Effector memory CD4-positive, alpha-beta T cell (primary cell): Measurements from ENCODE around the gene MUC5AC.

Source experiments
- DNase-seq, 3 donors: peaks; one replicate each; pipeline ENCODE4 v3.0.0-alpha.2; 2020
- H3K27ac ChIP-seq: 2 replicates; pipeline ENCODE4 v1.7.0; 2013; ENCODE audit warnings: mild to moderate bottlenecking, low read length, moderate library complexity; ENCODE audit not compliant: insufficient read depth, poor library complexity, severe bottlenecking
- H3K27me3 ChIP-seq: replicated peaks from 2 replicates; pipeline ENCODE4 v1.7.0; 2013; ENCODE audit warnings: mild to moderate bottlenecking, low read length; ENCODE audit not compliant: insufficient read depth, control insufficient read depth, poor library complexity, severe bottlenecking
- H3K36me3 ChIP-seq: 2 replicates; pipeline ENCODE4 v1.7.0; 2013; ENCODE audit warnings: mild to moderate bottlenecking, low read length, moderate library complexity; ENCODE audit not compliant: control insufficient read depth, insufficient read depth
- H3K4me1 ChIP-seq: 2 replicates; pipeline ENCODE4 v1.7.0; 2013; ENCODE audit warnings: low read length, mild to moderate bottlenecking; ENCODE audit not compliant: control insufficient read depth, insufficient read depth, poor library complexity, severe bottlenecking
- H3K4me3 ChIP-seq: 2 replicates; pipeline ENCODE4 v1.7.0; 2013; ENCODE audit warnings: low read length, low read depth, mild to moderate bottlenecking; ENCODE audit not compliant: insufficient read depth, poor library complexity, severe bottlenecking
- H3K9me3 ChIP-seq: 2 replicates; pipeline ENCODE4 v1.7.0; 2013; ENCODE audit warnings: mild to moderate bottlenecking, low read length, moderate library complexity; ENCODE audit not compliant: control insufficient read depth

MUC5AC gene

GRCh38 chr11:1228101-1228821, 70.5 kb downstream of the MUC5AC start:
- Histone ChIP-seq H3K4me1 (no peaks in the 10 kb centered on the region), H3K27me3 (no peaks in the 10 kb centered on the region), H3K9me3 (no peaks in the 10 kb centered on the region), H3K4me3 (no peak overlapping the region), H3K36me3 (no peaks in the 10 kb centered on the region), H3K27ac (no peak overlapping the region)
- no peak for DNase-seq

- H3K27me3 ChIP-seq: no peaks in the 10 kb centered on the region
- no peaks in the 10 kb centered on the region for H3K4me1 ChIP-seq
- H3K36me3 ChIP-seq: no peaks in the 10 kb centered on the region
- H3K4me3 ChIP-seq: no peak overlapping the region
- no peaks in the 10 kb centered on the region for H3K9me3 ChIP-seq
- H3K27ac ChIP-seq: no peak overlapping the region
- DNase-seq: no peak
Measured at GRCh38 chr11:1228921-1229451, 71.2 kb downstream of the MUC5AC start.

- no peaks in the 10 kb centered on the region for H3K4me1 ChIP-seq
- H3K36me3 ChIP-seq: no peaks in the 10 kb centered on the region
- no peaks in the 10 kb centered on the region for H3K9me3 ChIP-seq
- DNase-seq: no peak
- H3K27ac ChIP-seq: no peak overlapping the region
- no peak overlapping the region for H3K4me3 ChIP-seq
- H3K27me3 ChIP-seq: no peaks in the 10 kb centered on the region
Measured at GRCh38 chr11:1229471-1230120, 71.8 kb downstream of the MUC5AC start.

- no peak for DNase-seq
- Histone ChIP-seq H3K27me3 (no peaks in the 10 kb centered on the region), H3K27ac (no peak overlapping the region), H3K36me3 (no peaks in the 10 kb centered on the region), H3K4me3 (no peak overlapping the region), H3K4me1 (no peaks in the 10 kb centered on the region), H3K9me3 (no peaks in the 10 kb centered on the region)
Measured at GRCh38 chr11:1230121-1230455, 72.3 kb downstream of the MUC5AC start.

GRCh38 chr11:1230456-1231395, 73.0 kb downstream of the MUC5AC start:
- Histone ChIP-seq H3K9me3 (no peaks in the 10 kb centered on the region), H3K27me3 (no peaks in the 10 kb centered on the region), H3K4me3 (no peak overlapping the region), H3K27ac (no peak overlapping the region), H3K4me1 (no peaks in the 10 kb centered on the region), H3K36me3 (no peaks in the 10 kb centered on the region)
- DNase-seq: no peak

- no peak for DNase-seq
- Histone ChIP-seq H3K27ac (no peak overlapping the region), H3K4me1 (no peaks in the 10 kb centered on the region), H3K36me3 (no peaks in the 10 kb centered on the region), H3K4me3 (no peak overlapping the region), H3K9me3 (no peaks in the 10 kb centered on the region), H3K27me3 (no peaks in the 10 kb centered on the region)
Measured at GRCh38 chr11:1231396-1232020, 73.8 kb downstream of the MUC5AC start.

GRCh38 chr11:1232021-1232882, 74.5 kb downstream of the MUC5AC start:
- no peak for DNase-seq
- Histone ChIP-seq H3K9me3 (no peaks in the 10 kb centered on the region), H3K27ac (no peak overlapping the region), H3K4me1 (no peaks in the 10 kb centered on the region), H3K27me3 (no peaks in the 10 kb centered on the region), H3K4me3 (no peak overlapping the region), H3K36me3 (no peaks in the 10 kb centered on the region)

GRCh38 chr11:1232883-1233321, 75.1 kb downstream of the MUC5AC start:
- Histone ChIP-seq H3K4me1 (no peaks in the 10 kb centered on the region), H3K36me3 (no peaks in the 10 kb centered on the region), H3K9me3 (no peaks in the 10 kb centered on the region), H3K27ac (no peak overlapping the region), H3K27me3 (no peaks in the 10 kb centered on the region), H3K4me3 (no peak overlapping the region)
- DNase-seq: no peak
